Fibroblast of skin of abdomen (primary cell): ENCODE results near the gene EIF2AK2.

Source experiments
- DNase-seq: peaks from one replicate; pipeline ENCODE4 v3.0.0-alpha.2; 2013

EIF2AK2 gene

GRCh38 chr2:37168217-37168981 is 11.6 kb upstream of the EIF2AK2 start:
- DNase-seq = peak; percentile 32

- DNase-seq = no peak
These were observed 10.9 kb upstream of the EIF2AK2 start for GRCh38 chr2:37167636-37168180.

GRCh38 chr2:37164757-37165156 is 8.0 kb upstream of the EIF2AK2 start:
- no peak for DNase-seq

GRCh38 chr2:37156071-37156856 is 516 bp downstream of the EIF2AK2 start:
- DNase-seq = peak; percentile 48

GRCh38 chr2:37154785-37155184 is 2.0 kb downstream of the EIF2AK2 start:
- no peak for DNase-seq

GRCh38 chr2:37153224-37153623 is 3.6 kb downstream of the EIF2AK2 start:
- DNase-seq = no peak

- no peak for DNase-seq
These were observed 7.0 kb downstream of the EIF2AK2 start for GRCh38 chr2:37149626-37150322.

GRCh38 chr2:37148325-37148724 is 8.5 kb downstream of the EIF2AK2 start:
- no peak for DNase-seq

GRCh38 chr2:37146062-37146461 is 10.7 kb downstream of the EIF2AK2 start:
- no peak for DNase-seq

- DNase-seq = peak; percentile 5
These were observed 12.8 kb downstream of the EIF2AK2 start for GRCh38 chr2:37143974-37144373.

GRCh38 chr2:37142546-37142945 is 14.2 kb downstream of the EIF2AK2 start:
- no peak for DNase-seq

- no peak for DNase-seq
These were observed 23.9 kb downstream of the EIF2AK2 start for GRCh38 chr2:37132914-37133313.

- no peak for DNase-seq
These were observed 31.4 kb downstream of the EIF2AK2 start for GRCh38 chr2:37125416-37125815.

- DNase-seq = no peak
These were observed 37.6 kb downstream of the EIF2AK2 start for GRCh38 chr2:37119157-37119556.

GRCh38 chr2:37117566-37117965 is 39.2 kb downstream of the EIF2AK2 start:
- DNase-seq = no peak

GRCh38 chr2:37111958-37112357 is 44.8 kb downstream of the EIF2AK2 start:
- no peak for DNase-seq

GRCh38 chr2:37110306-37111212 is 46.2 kb downstream of the EIF2AK2 start:
- DNase-seq = no peak

GRCh38 chr2:37109523-37109922 is 47.3 kb downstream of the EIF2AK2 start:
- no peak for DNase-seq

- no peak for DNase-seq
These were observed 51.6 kb downstream of the EIF2AK2 start for GRCh38 chr2:37105150-37105549.

GRCh38 chr2:37104178-37104577 is 52.6 kb downstream of the EIF2AK2 start:
- no peak for DNase-seq

- DNase-seq = no peak
These were observed 54.2 kb downstream of the EIF2AK2 start for GRCh38 chr2:37102588-37102987.

GRCh38 chr2:37100054-37100453 is 56.7 kb downstream of the EIF2AK2 start:
- DNase-seq = no peak
